H9 (cell line): Measurements from ENCODE around the gene SLITRK6. TPM values are rescaled to one million over a fixed set of nuclear protein-coding genes. Genes with fewer than 3 reads are reported as not detected.

Experiments used
- DNase-seq: peaks from one replicate; pipeline ENCODE4 v3.0.0-alpha.2; 2017
- H2AFZ ChIP-seq: one replicate; pipeline ENCODE4 v1.6.1; 2013; ENCODE audit warnings: mild to moderate bottlenecking, low read length, control low read depth, moderate library complexity
- H2AK5ac ChIP-seq: 2 replicates; pipeline ENCODE4 v1.6.1; 2013; ENCODE audit warnings: low read length, control low read depth, mixed read lengths; ENCODE audit not compliant: insufficient read length
- H2BK120ac ChIP-seq: one replicate; pipeline ENCODE4 v1.6.1; 2013; ENCODE audit warnings: low read depth, mild to moderate bottlenecking, low read length, control low read depth, inconsistent platforms; ENCODE audit not compliant: poor library complexity, severe bottlenecking
- H2BK12ac ChIP-seq: 2 replicates; pipeline ENCODE4 v1.6.1; 2013; ENCODE audit warnings: low read length, control low read depth, mixed read lengths, low read depth; ENCODE audit not compliant: insufficient read length
- H2BK15ac ChIP-seq: 2 replicates; pipeline ENCODE4 v1.6.1; 2013; ENCODE audit warnings: low read depth, low read length, control low read depth
- H2BK20ac ChIP-seq: one replicate; pipeline ENCODE4 v1.6.1; 2013; ENCODE audit warnings: low read depth, mild to moderate bottlenecking, low read length, control low read depth, inconsistent platforms; ENCODE audit not compliant: poor library complexity, severe bottlenecking
- H2BK5ac ChIP-seq: 2 replicates; pipeline ENCODE4 v1.6.1; 2013; ENCODE audit warnings: low read length, control low read depth, mixed read lengths; ENCODE audit not compliant: insufficient read length
- H3K14ac ChIP-seq: 2 replicates; pipeline ENCODE4 v1.6.1; 2013; ENCODE audit warnings: low read length, control low read depth; ENCODE audit not compliant: insufficient read depth
- H3K18ac ChIP-seq: 2 replicates; pipeline ENCODE4 v1.6.1; 2013; ENCODE audit warnings: low read depth, mild to moderate bottlenecking, mixed read lengths, low read length, control low read depth; ENCODE audit not compliant: insufficient read length
- H3K23ac ChIP-seq: 2 replicates; pipeline ENCODE4 v1.6.1; 2013; ENCODE audit warnings: low read length, control low read depth, mixed read lengths, low read depth; ENCODE audit not compliant: insufficient read length
- H3K23me2 ChIP-seq: 2 replicates; pipeline ENCODE4 v1.6.1; 2013; ENCODE audit warnings: low read depth, mild to moderate bottlenecking, mixed read lengths, low read length, control low read depth; ENCODE audit not compliant: insufficient read length, poor library complexity, severe bottlenecking
- H3K27ac ChIP-seq: 2 replicates; pipeline ENCODE4 v1.5.1; 2013; ENCODE audit warnings: low read length, control low read depth, mixed read lengths, low read depth; ENCODE audit not compliant: insufficient read length
- H3K27me3 ChIP-seq: 2 replicates; pipeline ENCODE4 v1.6.1; 2013; ENCODE audit warnings: low read length, control low read depth, inconsistent platforms; ENCODE audit not compliant: insufficient read depth
- H3K4ac ChIP-seq: 2 replicates; pipeline ENCODE4 v1.6.1; 2013; ENCODE audit warnings: low read depth, mild to moderate bottlenecking, control low read depth, inconsistent platforms, low read length, moderate library complexity
- H3K4me1 ChIP-seq: 2 replicates; pipeline ENCODE4 v1.6.1; 2013; ENCODE audit warnings: low read length, control low read depth, inconsistent platforms; ENCODE audit not compliant: insufficient read depth
- H3K4me2 ChIP-seq: 2 replicates; pipeline ENCODE4 v1.6.1; 2013; ENCODE audit warnings: low read length, control low read depth, mixed read lengths; ENCODE audit not compliant: insufficient read length, insufficient read depth
- H3K56ac ChIP-seq: 2 replicates; pipeline ENCODE4 v1.6.1; 2013; ENCODE audit warnings: low read depth, mild to moderate bottlenecking, mixed read lengths, low read length, control low read depth; ENCODE audit not compliant: insufficient read length
- H3K79me1 ChIP-seq: 2 replicates; pipeline ENCODE4 v1.6.1; 2013; ENCODE audit warnings: low read depth, mild to moderate bottlenecking, moderate library complexity, low read length, control low read depth, inconsistent platforms; ENCODE audit not compliant: insufficient read depth, poor library complexity, severe bottlenecking
- H3K79me2 ChIP-seq: 2 replicates; pipeline ENCODE4 v1.6.1; 2013; ENCODE audit warnings: low read length, control low read depth, inconsistent platforms; ENCODE audit not compliant: insufficient read depth
- H3K9ac ChIP-seq: 2 replicates; pipeline ENCODE4 v1.6.1; 2013; ENCODE audit warnings: low read length, control low read depth, mixed read lengths; ENCODE audit not compliant: insufficient read length; ENCODE audit errors: extremely low read depth
- H3K9me3 ChIP-seq: one replicate; pipeline ENCODE4 v1.6.1; 2013; ENCODE audit warnings: low read depth, low read length, inconsistent platforms; ENCODE audit not compliant: control insufficient read depth
- H3T11ph ChIP-seq: one replicate; pipeline ENCODE4 v1.6.1; 2013; ENCODE audit warnings: mild to moderate bottlenecking, low read length, control low read depth, inconsistent platforms
- H4K20me1 ChIP-seq: one replicate; pipeline ENCODE4 v1.6.1; 2013; ENCODE audit not compliant: control insufficient read depth, insufficient read length, insufficient read depth
- H4K5ac ChIP-seq: 2 replicates; pipeline ENCODE4 v1.6.1; 2013; ENCODE audit warnings: low read depth, mild to moderate bottlenecking, mixed read lengths, low read length, control low read depth; ENCODE audit not compliant: insufficient read length
- H4K8ac ChIP-seq: replicated peaks from 2 replicates; pipeline ENCODE4 v1.6.1; 2013; ENCODE audit warnings: low read length, control low read depth, mixed read lengths, low read depth; ENCODE audit not compliant: insufficient read length
- H4K91ac ChIP-seq: 2 replicates; pipeline ENCODE4 v1.6.1; 2013; ENCODE audit warnings: low read depth, mild to moderate bottlenecking, moderate library complexity, mixed read lengths, low read length, control low read depth; ENCODE audit not compliant: insufficient read length
- H3K27ac Mint-ChIP-seq, 3 experiments: 2 replicates in 2 of 3; 3 replicates in 1 of 3; pipeline ENCODE4 v1.8.0; 2020 to 2021; ENCODE audit warnings: mixed read lengths in 3 of 3, mild to moderate bottlenecking in 1 of 3, moderate library complexity in 1 of 3
- H3K27me3 Mint-ChIP-seq: 2 replicates; pipeline ENCODE4 v1.8.0; 2021; ENCODE audit warnings: low read depth, mild to moderate bottlenecking, moderate library complexity, mixed read lengths
- H3K36me3 Mint-ChIP-seq, 3 experiments: 2 replicates in 2 of 3; 3 replicates in 1 of 3; pipeline ENCODE4 v1.8.0; 2020 to 2021; ENCODE audit warnings: low read depth in 3 of 3, mixed read lengths in 3 of 3; ENCODE audit not compliant: insufficient read depth in 1 of 3
- H3K4me1 Mint-ChIP-seq, 2 experiments: 2 replicates each; pipeline ENCODE4 v1.8.0; 2020; ENCODE audit warnings: mixed read lengths in 2 of 2
- H3K4me3 Mint-ChIP-seq, 2 experiments: 2 replicates in 1 of 2; 3 replicates in 1 of 2; pipeline ENCODE4 v1.8.0; 2020 to 2021; ENCODE audit warnings: mild to moderate bottlenecking in 2 of 2, mixed read lengths in 2 of 2, moderate library complexity in 1 of 2
- H3K9me3 Mint-ChIP-seq, 2 experiments: 2 replicates in 1 of 2; 3 replicates in 1 of 2; pipeline ENCODE4 v1.8.0; 2020; ENCODE audit warnings: mild to moderate bottlenecking in 2 of 2, mixed read lengths in 2 of 2, moderate library complexity in 1 of 2
- CTCF ChIP-seq: fragments of 200-600 bp; sonication (generic); conservative IDR thresholded peaks from 3 replicates; pipeline ENCODE4 v1.8.0; 2021; ENCODE audit warnings: antibody characterized with exemption, mild to moderate bottlenecking
- WGBS: extraction: QIAGEN DNeasy Blood & Tissue Kit; methylation state at CpG from one replicate; pipeline ENCODE4 v1.1.7; 2013; ENCODE audit warnings: missing lambda C conversion rate, low lambda C conversion rate, mixed read lengths; ENCODE audit not compliant: insufficient read length; ENCODE audit errors: extremely low coverage; 5-methylcytosine and 5-hydroxymethylcytosine counted together
- long read RNA-seq: library from polyadenylated mRNA; unstranded; transcript quantifications from one replicate; pipeline ENCODE4 v2.0.0, GENCODE V29; 2020
- total RNA-seq: library from RNA; stranded (reverse); gene quantifications from 2 replicates; pipeline ENCODE4 v1.2.1, GENCODE V29; 2021

Gene SLITRK6, protein sequence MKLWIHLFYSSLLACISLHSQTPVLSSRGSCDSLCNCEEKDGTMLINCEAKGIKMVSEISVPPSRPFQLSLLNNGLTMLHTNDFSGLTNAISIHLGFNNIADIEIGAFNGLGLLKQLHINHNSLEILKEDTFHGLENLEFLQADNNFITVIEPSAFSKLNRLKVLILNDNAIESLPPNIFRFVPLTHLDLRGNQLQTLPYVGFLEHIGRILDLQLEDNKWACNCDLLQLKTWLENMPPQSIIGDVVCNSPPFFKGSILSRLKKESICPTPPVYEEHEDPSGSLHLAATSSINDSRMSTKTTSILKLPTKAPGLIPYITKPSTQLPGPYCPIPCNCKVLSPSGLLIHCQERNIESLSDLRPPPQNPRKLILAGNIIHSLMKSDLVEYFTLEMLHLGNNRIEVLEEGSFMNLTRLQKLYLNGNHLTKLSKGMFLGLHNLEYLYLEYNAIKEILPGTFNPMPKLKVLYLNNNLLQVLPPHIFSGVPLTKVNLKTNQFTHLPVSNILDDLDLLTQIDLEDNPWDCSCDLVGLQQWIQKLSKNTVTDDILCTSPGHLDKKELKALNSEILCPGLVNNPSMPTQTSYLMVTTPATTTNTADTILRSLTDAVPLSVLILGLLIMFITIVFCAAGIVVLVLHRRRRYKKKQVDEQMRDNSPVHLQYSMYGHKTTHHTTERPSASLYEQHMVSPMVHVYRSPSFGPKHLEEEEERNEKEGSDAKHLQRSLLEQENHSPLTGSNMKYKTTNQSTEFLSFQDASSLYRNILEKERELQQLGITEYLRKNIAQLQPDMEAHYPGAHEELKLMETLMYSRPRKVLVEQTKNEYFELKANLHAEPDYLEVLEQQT
- not detected in 2 replicates for total RNA-seq
- long read RNA-seq, result 0 reads

- Histone ChIP-seq H4K20me1 (no peaks in the 10 kb centered on the region), H3T11ph (no peak within 1 kb of the TSS), H4K5ac (no peak within 1 kb of the TSS), H3K56ac (no peak within 1 kb of the TSS), H2BK120ac (no peak within 1 kb of the TSS), H3K14ac (no peak within 1 kb of the TSS), H4K91ac (no peak within 1 kb of the TSS), H3K18ac (no peak within 1 kb of the TSS), H3K27me3 (no peaks in the 10 kb centered on the region), H3K4me1 (no peaks in the 10 kb centered on the region), H3K9me3 (no peaks in the 10 kb centered on the region), H2BK20ac (no peak within 1 kb of the TSS), H3K4me2 (no peak within 1 kb of the TSS), H3K4ac (no peak within 1 kb of the TSS), H3K27ac (no peak within 1 kb of the TSS), H2AFZ (peak within 1 kb of the TSS; percentile 24), H4K8ac (no peak within 1 kb of the TSS), H2AK5ac (no peak within 1 kb of the TSS), H2BK15ac (no peak within 1 kb of the TSS), H3K9ac (no peak within 1 kb of the TSS), H3K79me2 (no peaks in the 10 kb centered on the region), H2BK5ac (no peak within 1 kb of the TSS), H2BK12ac (no peak within 1 kb of the TSS), H3K23me2 (no peaks in the 10 kb centered on the region), H3K23ac (no peak within 1 kb of the TSS), H3K79me1 (no peaks in the 10 kb centered on the region)
- TF ChIP-seq CTCF, result no peak; the same call in 1 of the 3 replicates
- no peaks in the 10 kb centered on the region for H3K27me3 Mint-ChIP-seq
- DNase-seq, result peak; percentile 35
- WGBS, result no CpG with 5 or more reads among the region's 3 CpGs
- no peaks in the 10 kb centered on the region for H3K9me3 Mint-ChIP-seq
- H3K4me1 Mint-ChIP-seq, result peaks cover 15 to 20% of the 10 kb centered on the region in 2 experiments
- H3K4me3 Mint-ChIP-seq, result no peak within 1 kb of the TSS
- H3K36me3 Mint-ChIP-seq, result no peaks in the 10 kb centered on the region; a peak in 2 of 7 replicates
- peak within 1 kb of the TSS in 2 of 3 experiments; percentile 91 to 92; a peak in 5 of 7 replicates for H3K27ac Mint-ChIP-seq
These were observed at the start of gene SLITRK6 for GRCh38 chr13:85799097-85799582. SLITRK6 (minus strand) TSS chr13:85799419; CDS start chr13:85796508, 2,911 bp downstream.
